OCI-LY3 (cell line): ENCODE measurements around the gene ELMO1.

Source experiments
- H2AFZ ChIP-seq: fragments of 200-600, 300-600 bp; shearing (Covaris generic); 2 replicates; pipeline ENCODE4 v1.6.0; 2014; ENCODE audit warnings: antibody characterized with exemption, low read depth, low read length
- H3K27ac ChIP-seq: fragments of 200-600, 300-600 bp; sonication (generic); 2 replicates; pipeline ENCODE4 v1.5.1; 2014; ENCODE audit warnings: mild to moderate bottlenecking, low read length, moderate library complexity, mixed read lengths
- H3K27me3 ChIP-seq: fragments of 200-600, 300-600 bp; sonication (generic); 2 replicates; pipeline ENCODE4 v1.6.1; 2014; ENCODE audit warnings: low read depth, low read length, mixed read lengths
- H3K36me3 ChIP-seq: fragments of 200-600, 300-600 bp; sonication (generic); replicated peaks from 2 replicates; pipeline ENCODE3; 2014; ENCODE audit warnings: low read depth, low read length, mixed read lengths
- H3K4me1 ChIP-seq: fragments of 300-600, 200-600 bp; sonication (generic); 2 replicates; pipeline ENCODE4 v1.6.1; 2014; ENCODE audit warnings: low read length, mixed read lengths
- H3K4me2 ChIP-seq: fragments of 200-600, 300-600 bp; sonication (generic); 2 replicates; pipeline ENCODE4 v1.6.1; 2014; ENCODE audit warnings: low read length, mixed read lengths
- H3K4me3 ChIP-seq: fragments of 300-600, 200-600 bp; sonication (generic); 2 replicates; pipeline ENCODE4 v1.5.1; 2014; ENCODE audit warnings: antibody characterized with exemption, mild to moderate bottlenecking, low read length, moderate library complexity
- H3K79me2 ChIP-seq: fragments of 300-600, 200-600 bp; shearing (Covaris generic); 2 replicates; pipeline ENCODE4 v1.6.1; 2014; ENCODE audit warnings: mild to moderate bottlenecking, low read length, mixed read lengths
- H3K9ac ChIP-seq: fragments of 300-600, 200-600 bp; shearing (Covaris generic); 2 replicates; pipeline ENCODE4 v1.6.0; 2014; ENCODE audit warnings: mild to moderate bottlenecking, low read length, moderate library complexity
- H3K9me3 ChIP-seq: fragments of 200-600, 300-600 bp; shearing (Covaris generic); 2 replicates; pipeline ENCODE4 v1.6.1; 2014; ENCODE audit warnings: low read length, mixed read lengths; ENCODE audit not compliant: insufficient read depth
- H4K20me1 ChIP-seq: fragments of 200-600, 300-600 bp; sonication (generic); 2 replicates; pipeline ENCODE4 v1.6.1; 2016; ENCODE audit warnings: low read length, mixed read lengths; ENCODE audit not compliant: insufficient read depth
- EZH2phosphoT487 ChIP-seq: fragments of 200-600 bp; shearing (Covaris generic); IDR thresholded peaks from 2 replicates; pipeline ENCODE4 v1.6.1; 2018; ENCODE audit warnings: antibody characterized with exemption, mixed run types, low read depth
- TF ChIP-seq, protein P1 (sequence below): fragments of 200-600, 300-600 bp; sonication (generic); IDR thresholded peaks from 2 replicates; pipeline ENCODE4 v1.5.1; 2014; ENCODE audit warnings: antibody characterized with exemption, low read length, low read depth

Gene ELMO1

DNA sequence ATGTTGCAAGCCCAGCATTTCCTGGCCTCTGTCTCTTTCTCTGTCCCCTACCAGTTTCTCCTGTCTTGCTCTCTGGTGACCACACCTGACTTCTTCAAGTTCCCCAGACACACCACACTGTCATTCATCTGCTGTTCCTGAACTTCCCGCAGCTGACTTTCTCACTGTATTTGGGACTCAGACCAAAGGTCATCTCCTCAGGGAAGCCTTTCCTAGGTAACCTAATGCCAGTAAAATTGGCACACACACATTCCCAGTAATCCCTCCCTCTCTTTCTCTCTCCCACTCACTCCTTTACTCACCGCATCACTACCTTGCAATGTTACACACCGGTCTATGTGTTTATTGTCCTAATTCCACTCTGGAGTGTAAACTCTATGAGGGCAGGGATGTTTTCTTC lies 81.7 kb downstream of the ELMO1 start:
- H3K27ac ChIP-seq, result no peak overlapping the region

DNA sequence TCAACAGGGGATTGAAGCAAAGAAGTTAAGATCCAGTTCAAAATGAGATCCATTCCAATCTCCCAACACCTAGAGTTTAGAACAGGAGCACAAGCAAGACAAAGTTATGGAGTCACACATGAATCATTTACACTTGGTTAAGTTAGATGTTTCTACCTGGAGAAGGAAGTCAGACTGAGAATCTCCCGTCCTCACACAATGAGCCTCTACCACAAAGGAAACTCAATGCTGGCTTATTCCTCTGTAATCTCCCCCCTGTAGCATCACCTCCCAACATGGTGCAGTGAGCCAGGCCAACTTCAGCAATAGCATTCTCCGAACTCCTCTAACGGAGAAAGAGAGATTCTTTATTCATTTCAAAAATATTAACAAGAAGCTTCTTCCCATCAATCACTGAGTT lies 82.2 kb downstream of the ELMO1 start:
- H3K36me3 ChIP-seq, result no peaks in the 10 kb centered on the region
- no peak overlapping the region for H3K4me2 ChIP-seq
- H3K4me1 ChIP-seq, result peaks cover 10% of the 10 kb centered on the region
- H3K27me3 ChIP-seq, result no peaks in the 10 kb centered on the region
- no peak overlapping the region for H3K9ac ChIP-seq
- H4K20me1 ChIP-seq, result no peaks in the 10 kb centered on the region
- no peak overlapping the region for H3K4me3 ChIP-seq
- no peaks in the 10 kb centered on the region for H3K79me2 ChIP-seq
- no peak for TF ChIP-seq EZH2phosphoT487
- TF ChIP-seq, protein P1, sequence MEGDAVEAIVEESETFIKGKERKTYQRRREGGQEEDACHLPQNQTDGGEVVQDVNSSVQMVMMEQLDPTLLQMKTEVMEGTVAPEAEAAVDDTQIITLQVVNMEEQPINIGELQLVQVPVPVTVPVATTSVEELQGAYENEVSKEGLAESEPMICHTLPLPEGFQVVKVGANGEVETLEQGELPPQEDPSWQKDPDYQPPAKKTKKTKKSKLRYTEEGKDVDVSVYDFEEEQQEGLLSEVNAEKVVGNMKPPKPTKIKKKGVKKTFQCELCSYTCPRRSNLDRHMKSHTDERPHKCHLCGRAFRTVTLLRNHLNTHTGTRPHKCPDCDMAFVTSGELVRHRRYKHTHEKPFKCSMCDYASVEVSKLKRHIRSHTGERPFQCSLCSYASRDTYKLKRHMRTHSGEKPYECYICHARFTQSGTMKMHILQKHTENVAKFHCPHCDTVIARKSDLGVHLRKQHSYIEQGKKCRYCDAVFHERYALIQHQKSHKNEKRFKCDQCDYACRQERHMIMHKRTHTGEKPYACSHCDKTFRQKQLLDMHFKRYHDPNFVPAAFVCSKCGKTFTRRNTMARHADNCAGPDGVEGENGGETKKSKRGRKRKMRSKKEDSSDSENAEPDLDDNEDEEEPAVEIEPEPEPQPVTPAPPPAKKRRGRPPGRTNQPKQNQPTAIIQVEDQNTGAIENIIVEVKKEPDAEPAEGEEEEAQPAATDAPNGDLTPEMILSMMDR, result no peak
- no peak overlapping the region for H2AFZ ChIP-seq
- H3K27ac ChIP-seq, result no peak overlapping the region
- no peaks in the 10 kb centered on the region for H3K9me3 ChIP-seq

More for the DNA sequence above, 81.7 kb downstream of the ELMO1 start:
- Histone ChIP-seq H2AFZ (no peak overlapping the region), H3K79me2 (no peaks in the 10 kb centered on the region), H3K4me1 (peaks cover 16% of the 10 kb centered on the region), H3K27me3 (no peaks in the 10 kb centered on the region; the same call in 1 of the 2 replicates), H3K36me3 (no peaks in the 10 kb centered on the region), H3K4me3 (no peak overlapping the region), H3K4me2 (no peak overlapping the region), H3K9ac (no peak overlapping the region), H4K20me1 (no peaks in the 10 kb centered on the region), H3K9me3 (no peaks in the 10 kb centered on the region)
- no peak for TF ChIP-seq EZH2phosphoT487
- TF ChIP-seq, protein P1, result no peak

DNA sequence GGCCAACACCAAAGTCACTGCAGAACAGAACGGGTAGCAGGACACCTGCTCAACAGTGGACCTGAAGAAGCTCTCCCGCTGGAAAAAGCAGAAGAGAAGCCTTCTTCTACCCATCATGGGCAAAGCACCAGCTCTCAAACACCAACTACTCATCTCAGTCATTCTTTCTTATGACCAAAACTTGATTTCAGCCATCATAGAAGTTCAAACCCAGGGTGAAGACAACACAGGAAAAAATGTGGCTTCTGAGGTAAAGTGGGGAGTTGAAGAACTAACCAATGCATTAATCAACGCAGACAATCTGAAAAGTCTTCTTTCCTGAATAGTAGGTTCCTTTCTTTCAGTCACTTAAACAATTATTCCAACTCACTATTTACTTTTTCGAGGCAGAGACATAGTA lies 83.3 kb downstream of the ELMO1 start:
- Histone ChIP-seq H3K9ac (no peak overlapping the region), H3K4me2 (no peak overlapping the region), H3K27me3 (no peaks in the 10 kb centered on the region), H4K20me1 (no peaks in the 10 kb centered on the region), H3K36me3 (no peaks in the 10 kb centered on the region), H3K4me3 (no peak overlapping the region), H3K9me3 (no peaks in the 10 kb centered on the region), H3K27ac (no peak overlapping the region), H3K79me2 (no peaks in the 10 kb centered on the region), H3K4me1 (peaks cover 10% of the 10 kb centered on the region), H2AFZ (no peak overlapping the region)
- TF ChIP-seq, protein P1, result no peak
- TF ChIP-seq EZH2phosphoT487, result no peak

DNA sequence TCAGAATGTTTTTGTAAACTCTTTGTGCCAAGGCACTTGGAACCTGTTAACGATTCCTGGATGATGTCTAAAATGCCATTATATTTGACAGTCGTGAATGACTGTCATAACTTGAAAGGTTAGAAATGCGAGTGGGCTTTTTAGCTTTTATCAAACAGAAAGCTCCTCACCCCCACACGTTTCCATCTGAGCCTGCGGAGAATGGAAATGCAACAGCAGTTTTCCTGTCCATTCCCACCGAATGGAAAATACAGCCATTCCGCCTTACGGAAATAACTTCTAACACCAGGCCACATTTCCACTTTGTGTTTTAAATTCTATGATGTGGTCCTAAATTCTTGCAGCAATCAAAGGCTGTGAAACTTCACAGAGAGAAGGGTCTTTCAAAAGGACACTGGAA lies 83.8 kb downstream of the ELMO1 start:
- Histone ChIP-seq H3K9me3 (no peaks in the 10 kb centered on the region), H2AFZ (no peak overlapping the region), H3K9ac (no peak overlapping the region), H3K4me1 (peaks cover 10% of the 10 kb centered on the region), H3K4me3 (no peak overlapping the region), H3K27me3 (no peaks in the 10 kb centered on the region), H3K79me2 (no peaks in the 10 kb centered on the region), H3K36me3 (no peaks in the 10 kb centered on the region), H4K20me1 (no peaks in the 10 kb centered on the region), H3K4me2 (no peak overlapping the region), H3K27ac (no peak overlapping the region)
- TF ChIP-seq EZH2phosphoT487, result no peak
- TF ChIP-seq, protein P1, result no peak
